Left renal pelvis (tissue), 4 donors: ENCODE results near the gene SDC3. TPM values are rescaled to one million over a fixed set of nuclear protein-coding genes. Genes with fewer than 3 reads are reported as not detected.

Experiments used
- DNase-seq, 4 donors: peaks; one replicate each; pipeline ENCODE4 v3.0.0-alpha.2; 2013; ENCODE audit warnings: low read depth in 4 of 4, low spot score in 3 of 4
- polyA plus RNA-seq, 4 donors: library from polyadenylated mRNA; unstranded; fragments of 120-200 nt; gene quantifications; one replicate each; pipeline ENCODE4 v1.2.1, GENCODE V29; 2013; ENCODE audit not compliant: insufficient read length in 4 of 4

Gene SDC3
- polyA plus RNA-seq, 4 donors: 25.5 to 41.5 (median 28.2) TPM

DNA sequence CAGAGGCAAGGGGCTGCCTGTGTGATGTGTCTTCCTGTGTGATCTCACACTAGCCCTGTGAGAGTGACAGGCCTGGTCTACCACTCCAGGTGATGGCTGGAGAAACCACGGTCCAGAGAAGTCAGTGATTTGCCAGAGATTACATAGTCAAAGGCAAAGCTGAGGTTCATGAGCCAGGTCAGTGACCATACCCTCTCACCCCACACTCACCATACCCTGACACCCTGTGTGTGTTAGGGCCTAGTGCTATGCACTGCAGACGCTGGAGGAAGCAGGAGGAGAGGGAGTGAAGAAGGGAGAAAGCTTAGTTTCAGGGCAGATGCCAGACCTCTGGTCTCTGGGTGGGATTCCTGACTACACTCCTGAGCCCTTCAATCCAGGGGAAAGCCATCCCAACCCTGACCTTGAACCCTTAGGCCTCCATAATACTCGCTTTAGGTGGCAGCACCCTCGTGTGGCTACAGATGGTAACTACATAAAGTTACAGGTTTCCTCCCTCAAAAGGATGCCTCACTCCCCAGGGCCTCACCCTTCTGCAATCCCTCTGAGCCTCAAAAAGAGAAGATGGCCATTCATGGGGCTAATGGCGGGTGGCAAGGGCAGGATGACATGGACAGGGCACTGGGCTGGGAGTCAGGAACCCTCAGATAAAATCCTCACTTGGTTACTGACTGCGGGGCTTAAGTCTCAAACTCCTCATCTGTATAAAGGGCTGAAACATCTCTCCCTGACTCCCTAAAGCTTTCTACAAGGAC lies 20.8 kb upstream of the SDC3 start:
- no peak for DNase-seq

DNA sequence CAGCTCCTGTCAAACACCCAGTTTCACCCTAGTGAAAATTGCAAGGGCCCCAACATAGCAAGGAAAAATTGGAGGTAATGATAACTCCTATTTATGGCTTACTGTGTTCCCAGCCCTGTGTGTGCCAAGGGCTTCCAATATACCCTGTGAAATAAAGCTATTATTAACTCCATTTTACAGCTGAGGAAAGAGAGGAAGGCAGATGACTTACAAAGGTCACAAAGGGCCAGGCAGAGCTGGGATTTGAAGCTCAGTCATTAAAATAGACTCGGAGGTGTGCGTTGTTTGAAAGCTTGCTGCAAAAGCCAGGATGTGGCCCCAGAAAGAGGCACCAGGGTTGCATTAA lies 20.2 kb upstream of the SDC3 start:
- no peak for DNase-seq

DNA sequence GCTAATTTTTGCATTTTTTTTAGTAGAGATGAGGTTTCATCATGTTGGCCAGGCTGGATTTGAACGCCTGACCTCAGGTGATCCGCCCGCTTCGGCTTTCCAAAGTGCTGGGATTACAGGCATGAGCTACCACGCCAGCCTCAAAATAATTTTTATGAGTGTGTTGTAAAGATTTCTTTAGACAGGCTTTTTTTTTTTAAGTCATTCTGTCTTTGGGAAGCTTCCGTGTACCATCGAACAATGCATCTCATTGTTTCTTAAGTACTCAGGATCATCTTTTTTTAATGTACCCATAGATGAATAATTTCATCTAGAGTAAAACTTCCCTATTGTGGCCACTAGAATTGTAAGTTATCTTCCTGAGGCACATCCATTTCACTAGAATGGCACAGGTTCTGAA lies 19.6 kb upstream of the SDC3 start:
- no peak for DNase-seq

DNA sequence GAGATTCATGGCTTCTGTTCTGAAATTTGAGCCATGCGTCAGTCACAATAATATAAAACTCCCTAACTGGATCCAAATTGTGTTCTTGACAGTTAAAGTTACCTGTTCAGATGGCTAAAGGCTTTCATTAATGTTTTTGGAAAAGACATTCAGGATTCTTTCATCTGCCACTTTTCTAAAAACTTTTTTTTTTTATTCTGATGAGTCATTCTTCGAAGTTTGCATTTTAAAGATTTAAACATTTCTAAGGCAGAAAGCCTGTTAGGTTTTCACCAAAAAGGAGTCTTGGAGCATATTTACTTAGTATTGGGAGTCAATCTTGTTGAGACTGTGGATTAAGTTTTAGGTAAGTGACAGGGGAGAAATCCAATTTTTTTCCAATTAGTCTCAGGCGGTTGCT lies 18.9 kb upstream of the SDC3 start:
- DNase-seq: no peak

DNA sequence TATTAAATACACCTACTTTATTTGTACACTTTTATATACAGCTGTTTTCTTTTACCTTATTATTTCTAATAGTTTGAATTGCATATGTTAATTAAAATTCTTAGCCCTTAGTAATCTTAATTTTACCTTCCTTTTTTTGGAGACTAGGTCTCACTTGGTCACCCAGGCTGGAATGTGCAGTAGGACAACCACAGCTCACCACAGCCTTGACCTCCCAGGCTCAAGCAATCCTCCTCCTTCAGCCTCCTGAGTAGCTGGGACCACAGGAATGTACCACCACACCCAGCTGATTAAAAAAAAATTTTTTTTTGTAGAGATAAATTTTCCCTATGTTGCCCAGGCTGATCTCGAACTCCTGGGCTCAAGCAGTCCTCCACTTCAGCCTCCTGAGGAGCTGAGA lies 15.0 kb upstream of the SDC3 start:
- DNase-seq: no peak

DNA sequence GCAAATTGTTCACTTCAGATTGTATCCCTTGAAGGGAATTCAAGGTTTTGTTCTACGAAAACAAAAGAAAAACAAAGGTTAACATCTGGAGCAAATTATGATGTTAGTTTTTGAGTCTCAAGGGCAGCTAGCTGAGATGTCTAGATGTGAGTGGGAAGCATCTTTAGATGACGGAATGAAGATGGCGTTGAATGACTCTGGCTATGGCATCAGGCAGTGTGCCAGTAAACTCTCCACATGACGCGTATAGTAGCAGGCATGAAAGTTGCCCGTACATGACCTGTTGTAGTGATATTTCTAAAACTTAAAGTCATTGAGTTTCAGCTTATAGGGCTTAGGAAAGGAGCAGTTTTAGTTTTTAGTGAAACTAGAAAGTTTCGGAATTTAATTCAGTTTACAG lies 12.3 kb upstream of the SDC3 start:
- DNase-seq: no peak

DNA sequence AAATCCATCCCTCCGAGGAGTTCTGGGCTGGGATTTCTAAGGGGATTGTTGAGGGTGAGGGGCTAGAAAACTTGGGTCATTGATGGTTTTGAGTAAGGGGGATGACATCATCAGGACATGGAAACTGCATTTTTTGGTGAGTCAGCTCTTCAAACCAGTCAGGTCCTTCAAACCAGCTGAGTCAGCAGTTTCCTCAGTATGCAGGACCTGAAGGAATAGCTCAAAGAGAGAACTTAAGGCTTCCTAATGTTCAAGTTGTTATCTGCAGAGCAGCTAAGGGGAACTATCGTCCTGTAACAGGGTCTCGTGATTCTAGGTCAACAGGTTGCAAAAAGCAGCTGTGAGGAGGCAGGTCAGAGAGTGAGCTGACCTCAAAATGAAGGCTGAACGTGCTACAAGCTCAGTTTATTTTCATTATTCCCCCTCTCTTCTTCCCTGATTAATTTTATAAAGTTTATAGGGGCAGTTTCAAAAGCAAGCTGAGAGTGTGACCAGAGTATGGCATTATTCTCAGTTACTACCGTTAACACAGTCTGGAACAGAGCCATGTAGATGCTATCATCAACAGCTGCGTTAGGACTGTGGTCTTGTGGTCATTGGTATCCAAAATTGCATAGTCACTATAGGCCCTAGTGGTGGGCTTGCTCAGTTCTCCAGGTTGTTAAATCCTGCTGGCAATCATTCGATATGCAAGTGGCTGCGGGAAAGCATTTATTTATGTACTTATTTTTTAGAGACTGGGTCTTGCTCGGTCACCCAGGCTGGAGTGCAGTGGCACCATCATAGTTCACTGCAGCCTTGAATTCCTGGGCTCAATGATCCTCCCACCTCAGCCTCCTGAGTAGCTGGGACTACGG lies 10.7 kb upstream of the SDC3 start:
- no peak for DNase-seq

DNA sequence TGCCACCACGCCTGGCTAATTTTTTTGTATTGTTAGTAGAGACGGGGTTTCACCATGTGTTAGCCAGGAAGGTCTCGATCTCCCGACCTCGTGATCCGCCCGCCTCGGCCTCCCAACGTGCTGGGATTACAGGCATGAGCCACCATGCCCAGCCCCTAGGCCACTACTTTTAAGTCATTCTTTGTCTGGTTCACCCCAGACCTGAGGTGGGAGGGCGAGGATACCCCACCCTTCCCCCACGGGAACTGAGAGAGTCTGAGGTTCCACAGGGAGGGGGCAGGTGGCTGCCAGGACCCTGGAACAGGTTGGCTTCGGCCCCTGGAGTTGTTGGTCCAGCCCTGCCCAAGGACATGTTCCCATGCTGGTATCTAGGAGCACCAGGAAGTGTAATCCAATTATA lies 7.7 kb upstream of the SDC3 start:
- DNase-seq: no peak

DNA sequence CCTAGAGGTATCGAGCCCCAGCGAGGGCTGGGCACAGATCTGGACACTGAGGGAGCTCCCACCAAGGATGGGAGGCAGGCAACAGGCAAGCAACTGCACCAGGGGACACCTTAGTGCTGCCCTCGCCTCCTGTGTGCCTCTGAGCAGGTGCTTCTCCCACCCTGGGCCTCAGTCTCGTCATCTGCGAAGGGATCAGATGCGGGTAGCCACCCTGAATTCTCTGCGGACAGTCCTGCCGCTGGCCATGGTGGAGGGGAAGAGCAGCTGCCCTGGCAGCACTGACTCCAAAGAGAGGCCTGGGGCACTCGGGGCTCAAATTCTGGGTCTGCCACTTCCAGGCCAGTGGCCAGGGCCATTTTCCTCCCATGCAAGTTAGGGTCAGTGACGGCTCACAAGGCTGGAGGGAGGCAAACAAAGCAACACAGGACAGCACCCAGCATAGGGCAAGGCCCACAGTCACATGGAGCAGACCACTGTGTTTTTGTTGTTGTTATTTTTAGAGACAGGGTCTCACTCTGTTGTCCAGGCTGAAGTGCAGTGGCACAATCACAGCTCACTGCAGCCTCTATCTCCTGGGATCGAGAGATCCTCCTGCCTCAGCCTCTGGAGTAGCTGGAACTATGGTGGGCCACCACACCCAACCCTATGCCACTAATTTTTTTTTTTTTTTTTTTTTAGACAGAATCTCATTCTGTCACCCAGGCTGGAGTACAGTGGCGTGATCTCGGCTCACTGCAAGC lies 7.1 kb upstream of the SDC3 start:
- DNase-seq: no peak

DNA sequence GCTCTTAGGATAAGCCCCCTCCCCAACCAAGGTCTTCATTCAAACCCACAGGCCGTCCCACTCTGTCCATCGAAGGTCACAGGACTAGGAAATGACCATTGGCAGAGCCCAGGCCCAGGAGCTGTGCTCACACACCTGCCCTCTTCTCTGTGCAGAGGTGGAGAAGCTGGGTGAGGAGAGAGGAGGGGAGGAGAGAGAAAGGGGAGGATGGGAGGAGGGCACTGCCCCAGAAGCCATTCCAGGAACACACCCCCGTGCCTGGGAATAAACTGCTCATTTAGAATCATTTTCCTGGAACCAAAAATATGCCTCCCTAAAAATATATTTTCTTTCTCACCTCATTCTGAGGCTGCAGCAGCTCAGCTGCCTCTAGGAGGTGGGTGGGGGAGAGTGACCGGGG lies 6.4 kb upstream of the SDC3 start:
- no peak for DNase-seq

DNA sequence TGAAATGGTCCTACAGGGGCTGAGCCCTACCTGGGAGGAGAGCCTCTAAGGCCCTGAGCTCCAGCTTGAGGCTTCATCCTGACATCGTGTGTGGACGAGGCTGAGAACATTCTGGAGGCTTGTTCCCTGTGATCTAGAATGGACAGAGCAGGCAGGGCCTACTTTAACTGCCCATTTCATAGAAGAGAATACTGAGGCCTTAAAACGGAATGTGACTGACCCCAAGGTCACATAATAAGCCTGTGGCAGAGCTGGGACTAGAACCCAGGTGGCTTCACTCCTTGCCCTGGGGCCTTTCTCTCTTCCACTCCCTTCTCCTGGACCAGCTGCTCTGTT lies 6.0 kb upstream of the SDC3 start:
- DNase-seq: no peak

DNA sequence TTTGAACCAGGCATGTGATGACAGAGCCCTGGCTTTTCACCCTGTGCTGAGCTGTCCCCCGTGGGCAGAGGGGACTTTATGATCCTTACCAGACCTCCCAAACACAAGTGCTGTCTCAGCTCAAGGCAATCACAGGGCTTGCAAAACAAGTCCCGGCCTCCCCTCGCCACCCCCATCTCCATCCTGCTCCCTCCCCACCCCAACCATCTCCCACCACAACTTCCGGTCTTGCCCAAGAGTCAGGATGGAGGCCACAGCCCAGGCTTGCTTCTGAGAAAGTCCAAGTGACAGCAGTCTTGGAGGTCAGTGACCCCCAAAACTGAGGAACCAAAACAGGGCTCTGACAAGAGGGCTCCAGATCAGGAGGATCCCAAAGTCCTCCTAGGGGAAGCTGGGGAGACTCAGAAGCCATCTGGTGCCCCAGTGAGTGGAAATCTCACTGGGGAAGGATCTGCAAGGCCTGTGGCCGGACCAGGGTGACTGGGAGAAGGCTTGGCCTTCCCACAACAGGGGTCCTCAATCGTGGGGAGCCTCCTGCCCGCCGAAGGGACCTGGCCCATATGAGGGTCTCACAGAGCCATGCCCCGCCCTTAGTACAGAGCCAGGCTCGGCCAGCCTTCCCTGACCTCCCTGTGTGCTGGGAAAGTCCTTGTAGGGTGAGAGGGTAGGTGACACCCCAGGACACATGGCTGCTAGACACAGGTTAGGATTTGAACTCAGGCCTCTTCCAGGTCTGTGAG lies 4.5 kb upstream of the SDC3 start:
- no peak for DNase-seq

DNA sequence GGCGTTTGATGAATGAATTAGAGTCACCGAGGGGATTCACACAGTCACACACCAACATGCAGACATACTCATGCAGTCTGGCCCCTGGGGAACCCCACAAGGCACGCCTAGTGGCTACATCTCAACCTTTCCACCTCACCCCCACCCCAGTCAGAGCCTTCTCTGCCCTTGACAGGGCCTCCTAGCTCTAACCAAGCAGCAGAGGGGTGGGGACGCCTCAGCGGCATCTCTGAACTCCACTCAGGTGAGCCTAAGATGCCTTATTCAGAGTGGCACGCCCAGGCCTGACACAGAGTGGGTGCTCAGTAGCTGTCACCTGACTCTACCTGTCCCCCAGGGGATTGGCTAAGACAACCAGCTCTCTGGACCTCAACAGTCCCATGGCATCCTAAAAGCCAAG lies 3.7 kb upstream of the SDC3 start:
- DNase-seq: no peak

DNA sequence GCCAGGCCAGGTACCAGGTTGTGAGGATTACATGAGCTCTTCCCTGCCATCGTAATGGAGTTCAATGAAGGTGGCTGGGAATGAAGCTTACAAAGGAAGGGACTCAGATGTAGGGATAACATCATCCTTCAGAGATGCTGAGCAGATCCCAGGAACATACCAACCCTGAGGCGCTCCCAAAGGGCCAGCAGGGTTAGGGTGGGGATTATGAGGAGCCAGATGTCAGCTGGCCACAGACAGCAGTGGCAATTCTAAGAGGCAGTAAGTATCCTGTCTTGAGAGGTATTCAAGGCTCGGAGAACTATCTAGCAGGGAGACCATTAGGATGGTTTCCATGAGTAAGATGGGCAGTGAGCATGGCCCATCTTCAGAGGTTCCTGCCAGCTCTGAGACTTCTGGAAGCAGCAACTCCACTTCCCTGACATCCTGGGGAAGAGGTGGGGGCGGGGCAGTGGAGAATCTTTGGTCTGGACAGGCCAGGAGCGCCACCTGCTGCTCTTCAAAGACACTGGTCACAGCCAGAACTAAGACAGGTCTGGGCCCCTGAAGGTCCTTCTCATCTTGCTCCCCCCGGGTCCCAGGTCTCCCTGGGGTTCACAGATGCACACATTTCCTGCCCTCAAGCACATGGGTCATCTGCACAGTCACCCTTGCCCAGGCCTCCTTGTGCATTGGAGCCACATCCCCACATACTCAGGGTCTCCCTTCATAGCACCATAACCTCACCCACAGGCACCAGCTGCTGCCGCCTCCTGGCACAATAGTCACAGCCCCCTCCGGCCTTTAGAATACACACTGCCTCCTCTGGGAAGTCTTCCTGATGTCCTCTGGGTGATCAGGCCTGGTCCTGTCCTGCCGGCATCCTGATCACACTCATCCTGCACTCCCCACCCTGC lies 2.7 kb upstream of the SDC3 start:
- DNase-seq: peak; percentile 57 to 76 (median 65)

DNA sequence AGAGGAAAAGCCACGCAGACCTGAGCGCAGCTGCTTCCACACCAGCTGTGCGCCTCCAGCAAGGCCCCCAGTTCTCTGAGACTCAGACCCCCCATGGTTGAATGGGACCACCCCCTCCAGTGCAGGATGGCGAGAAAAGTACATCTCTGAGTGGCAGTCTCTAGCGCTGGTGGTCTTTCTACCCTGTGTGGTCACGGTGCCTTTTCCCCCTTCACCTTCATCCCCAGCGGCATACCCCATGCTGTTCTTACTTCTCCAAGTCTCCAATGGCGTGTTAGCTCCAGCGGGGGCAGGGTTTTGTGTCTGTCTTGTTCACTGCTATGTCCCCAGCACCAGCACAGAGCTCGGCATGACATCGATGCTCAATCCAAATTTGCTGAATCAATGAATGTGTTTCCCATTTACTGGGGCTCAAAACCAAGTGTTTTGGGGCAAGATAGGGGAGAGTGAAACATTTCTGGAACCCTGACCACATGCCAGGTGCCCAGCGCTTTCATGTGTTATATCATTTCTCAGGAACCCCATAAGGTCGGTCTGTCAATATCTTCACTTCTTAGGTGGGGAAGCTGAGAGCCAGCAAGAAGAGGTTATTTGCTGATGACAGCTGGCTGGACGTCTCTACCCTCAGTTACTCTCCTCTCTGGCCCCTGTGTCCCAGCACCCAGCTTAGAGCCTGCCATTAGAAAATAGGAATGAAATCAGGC lies 959 bp upstream of the SDC3 start:
- DNase-seq: no peak

DNA sequence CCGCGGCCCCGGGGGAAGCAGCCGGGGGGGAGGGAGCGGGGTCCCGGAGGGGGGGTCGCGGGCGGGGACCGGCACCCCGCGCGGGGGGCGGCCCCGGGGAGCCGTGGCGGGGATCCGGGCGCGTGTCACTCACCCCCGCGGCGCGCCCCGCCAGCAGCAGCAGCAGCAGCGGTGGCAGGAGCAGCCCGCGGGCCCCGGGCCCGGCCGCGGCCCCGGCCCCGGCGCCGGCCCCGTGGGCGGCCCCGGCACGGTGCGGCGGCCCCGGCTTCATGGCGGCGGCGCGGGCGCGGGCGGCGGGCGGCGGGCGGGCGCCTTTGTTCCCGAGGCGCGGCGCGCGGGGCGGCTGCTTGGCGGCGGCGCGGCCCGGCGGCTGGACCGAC lies 252 bp downstream of the SDC3 start:
- no peak for DNase-seq

DNA sequence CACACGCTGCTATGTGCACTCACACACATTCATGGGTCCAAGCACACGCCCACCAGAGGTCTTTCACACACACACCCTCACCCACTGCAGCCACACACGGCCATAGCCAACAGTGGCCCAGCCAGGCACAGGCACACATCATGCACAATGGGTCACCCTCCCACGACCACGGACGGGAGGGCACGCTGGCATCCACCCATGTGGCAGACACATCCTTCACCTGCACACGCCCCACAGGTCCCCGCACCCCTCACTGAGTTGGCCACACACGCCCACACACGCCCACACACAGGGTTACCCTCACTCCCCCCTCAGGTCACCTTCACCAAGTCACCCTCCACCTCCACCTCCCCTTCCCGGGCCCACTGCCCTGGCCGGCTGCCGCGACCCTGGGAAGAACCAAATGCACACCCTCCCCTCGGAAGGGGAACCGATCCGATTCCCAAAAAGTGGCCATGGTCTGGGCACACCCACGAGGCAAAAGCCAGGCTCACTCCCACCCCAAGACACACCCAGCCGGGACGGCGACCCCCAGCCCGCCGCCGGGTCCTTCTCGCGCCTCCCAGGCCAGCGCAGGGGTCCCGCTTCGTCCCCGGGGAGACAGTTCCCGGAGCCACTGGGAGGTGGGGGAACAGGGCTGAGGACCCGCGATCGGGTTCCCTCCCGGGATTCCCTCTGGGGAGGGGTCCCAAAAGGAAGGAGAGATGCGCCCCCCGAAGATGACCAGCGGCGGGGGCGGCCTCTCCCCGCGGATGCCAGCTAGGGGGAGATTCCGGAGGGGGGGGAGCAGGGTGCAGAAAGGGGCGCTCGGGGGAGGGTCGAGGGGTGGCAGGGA lies 860 bp downstream of the SDC3 start:
- DNase-seq: no peak

DNA sequence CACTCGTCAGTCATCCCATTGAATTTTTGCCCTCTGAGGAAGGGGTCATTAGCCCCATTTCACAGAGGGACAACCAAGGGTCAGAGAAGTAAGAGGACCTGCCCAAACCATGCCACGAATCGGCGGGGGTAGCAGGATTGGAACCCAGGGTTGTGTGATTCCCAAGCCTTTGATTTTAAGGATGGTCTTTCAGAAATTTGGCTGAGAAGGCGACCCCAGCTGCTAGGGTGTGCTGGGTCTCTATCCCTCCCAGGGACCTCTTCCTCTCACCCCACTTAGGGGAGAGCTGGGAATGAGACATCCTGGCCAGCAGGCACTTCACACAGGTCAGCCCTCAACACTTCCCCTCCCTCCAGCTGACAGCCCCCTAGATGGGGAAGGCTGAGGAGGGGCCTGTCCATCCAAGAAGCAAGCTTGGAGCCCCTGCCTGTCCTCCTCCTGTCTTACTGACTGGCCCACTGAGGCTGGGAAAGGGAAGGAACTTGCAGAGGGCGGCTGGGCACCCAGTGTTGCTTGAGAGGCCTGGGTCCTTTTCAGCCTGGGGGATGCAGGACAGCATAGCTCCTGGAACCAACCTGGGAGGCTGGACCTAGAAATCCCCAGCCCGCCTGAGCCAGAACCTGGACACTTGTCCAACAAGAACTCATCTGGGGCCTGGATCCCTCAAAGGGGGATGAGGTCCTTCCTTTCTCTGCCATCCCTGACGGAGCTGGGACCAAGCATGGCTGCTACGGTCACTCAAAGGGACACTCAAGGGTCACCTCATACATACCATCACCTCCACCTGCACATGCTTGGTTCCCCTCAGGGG lies 1.7 kb downstream of the SDC3 start:
- no peak for DNase-seq
